HFFc6 (cell line): ENCODE data around the gene ST7. TPM values are rescaled to one million over a fixed set of nuclear protein-coding genes. Genes with fewer than 3 reads are reported as not detected.

Experiments
- DNase-seq: peaks from one replicate; pipeline ENCODE4 v3.0.0-alpha.2; 2018
- H3K27ac Mint-ChIP-seq: 2 replicates; pipeline ENCODE4 v1.8.0; 2020; ENCODE audit warnings: mild to moderate bottlenecking, mixed read lengths
- H3K27me3 Mint-ChIP-seq: 2 replicates; pipeline ENCODE4 v1.8.0; 2021; ENCODE audit warnings: mild to moderate bottlenecking, moderate library complexity, mixed read lengths; ENCODE audit not compliant: insufficient read depth
- H3K36me3 Mint-ChIP-seq: 2 replicates; pipeline ENCODE4 v1.8.0; 2021; ENCODE audit warnings: low read depth, mixed read lengths
- H3K4me1 Mint-ChIP-seq: 2 replicates; pipeline ENCODE4 v1.8.0; 2020; ENCODE audit warnings: low read depth, mixed read lengths
- H3K4me3 Mint-ChIP-seq: 2 replicates; pipeline ENCODE4 v1.8.0; 2020; ENCODE audit warnings: mild to moderate bottlenecking, moderate library complexity, mixed read lengths
- H3K9me3 Mint-ChIP-seq: 2 replicates; pipeline ENCODE4 v1.8.0; 2020; ENCODE audit warnings: mild to moderate bottlenecking, mixed read lengths
- total RNA-seq, 6 experiments: library from RNA; stranded (reverse); fragmentation: NEBNext Ultra II Directional; extraction: Animal tissue kit (Norgen Biotek cat#: 25700); gene quantifications; 2 replicates in 1 of 6; 3 replicates in 5 of 6; pipeline ENCODE4 v1.2.3, GENCODE V29; 2021
- TF ChIP-seq, protein P1 (sequence below): fragments of 200-600 bp; sonication (generic); IDR thresholded peaks from 2 replicates; pipeline ENCODE4 v1.5.0; 2021; ENCODE audit warnings: antibody characterized with exemption, mild to moderate bottlenecking

The ST7 gene
- total RNA-seq, 6 experiments from 2014 or later: 13.5 to 18.8 (median 16.8) TPM

DNA sequence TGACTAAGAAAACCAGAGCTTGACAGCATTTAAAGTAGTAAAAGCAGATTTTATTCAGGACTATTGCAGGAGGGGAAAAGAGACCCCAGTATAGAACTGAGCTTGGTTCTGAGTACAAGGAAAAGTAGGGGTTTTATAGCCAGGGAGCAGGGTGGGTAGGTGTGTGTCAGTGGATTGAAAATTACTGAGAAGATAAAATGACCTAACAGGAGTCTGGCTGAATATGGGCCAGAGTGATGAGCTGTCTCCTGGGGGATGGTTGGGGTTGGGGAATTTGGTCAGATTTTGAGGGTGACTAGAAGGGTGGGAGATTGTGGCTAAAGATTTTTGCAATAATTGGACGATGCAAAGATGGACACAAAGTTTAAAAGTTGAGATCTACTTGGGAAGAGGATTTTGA, 114.0 kb downstream of the ST7 start:
- TF ChIP-seq, protein P1, sequence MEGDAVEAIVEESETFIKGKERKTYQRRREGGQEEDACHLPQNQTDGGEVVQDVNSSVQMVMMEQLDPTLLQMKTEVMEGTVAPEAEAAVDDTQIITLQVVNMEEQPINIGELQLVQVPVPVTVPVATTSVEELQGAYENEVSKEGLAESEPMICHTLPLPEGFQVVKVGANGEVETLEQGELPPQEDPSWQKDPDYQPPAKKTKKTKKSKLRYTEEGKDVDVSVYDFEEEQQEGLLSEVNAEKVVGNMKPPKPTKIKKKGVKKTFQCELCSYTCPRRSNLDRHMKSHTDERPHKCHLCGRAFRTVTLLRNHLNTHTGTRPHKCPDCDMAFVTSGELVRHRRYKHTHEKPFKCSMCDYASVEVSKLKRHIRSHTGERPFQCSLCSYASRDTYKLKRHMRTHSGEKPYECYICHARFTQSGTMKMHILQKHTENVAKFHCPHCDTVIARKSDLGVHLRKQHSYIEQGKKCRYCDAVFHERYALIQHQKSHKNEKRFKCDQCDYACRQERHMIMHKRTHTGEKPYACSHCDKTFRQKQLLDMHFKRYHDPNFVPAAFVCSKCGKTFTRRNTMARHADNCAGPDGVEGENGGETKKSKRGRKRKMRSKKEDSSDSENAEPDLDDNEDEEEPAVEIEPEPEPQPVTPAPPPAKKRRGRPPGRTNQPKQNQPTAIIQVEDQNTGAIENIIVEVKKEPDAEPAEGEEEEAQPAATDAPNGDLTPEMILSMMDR: no peak
- Mint-ChIP-seq H3K27me3 (no peaks in the 10 kb centered on the region; the same call in 1 of the 2 replicates), H3K4me3 (no peak overlapping the region), H3K36me3 (no peaks in the 10 kb centered on the region), H3K4me1 (peaks cover 49% of the 10 kb centered on the region), H3K27ac (peak overlapping the region; percentile 7; the same call in 1 of the 2 replicates), H3K9me3 (no peaks in the 10 kb centered on the region)
- DNase-seq: no peak

DNA sequence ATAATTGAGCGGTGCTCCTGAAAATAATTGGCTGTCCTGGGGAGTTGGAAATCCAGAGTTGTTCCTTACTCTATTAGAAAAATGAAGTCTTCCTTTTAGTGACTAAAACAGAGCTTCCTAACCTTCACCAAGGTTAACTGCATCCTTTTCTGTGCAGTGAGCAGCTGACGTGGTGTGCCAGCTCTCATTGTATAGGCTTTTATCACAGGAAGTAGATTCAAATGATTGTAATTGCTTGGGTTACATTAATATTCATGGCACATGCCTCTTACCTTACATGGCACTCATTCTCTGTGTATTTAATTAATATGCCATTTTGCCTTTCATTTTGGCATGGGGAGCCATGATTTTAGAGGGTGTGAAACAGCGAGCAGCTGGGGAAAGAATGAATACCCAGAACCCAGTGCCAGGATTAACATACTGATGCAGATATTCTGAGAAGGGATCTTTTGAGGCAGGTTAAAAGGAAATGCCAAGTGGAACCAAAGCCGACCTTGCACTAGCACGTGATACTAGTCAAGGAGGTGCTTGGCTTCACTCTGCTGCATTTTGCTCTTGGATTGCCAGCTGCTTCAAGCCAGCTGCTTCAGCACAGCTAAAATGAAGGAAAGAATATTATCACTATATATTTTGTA, 115.3 kb downstream of the ST7 start:
- Mint-ChIP-seq H3K36me3 (no peaks in the 10 kb centered on the region), H3K27me3 (no peaks in the 10 kb centered on the region; the same call in 1 of the 2 replicates), H3K27ac (no peak overlapping the region), H3K4me3 (no peak overlapping the region), H3K4me1 (peaks cover 43% of the 10 kb centered on the region), H3K9me3 (no peaks in the 10 kb centered on the region)
- no peak for DNase-seq
- TF ChIP-seq, protein P1: no peak

DNA sequence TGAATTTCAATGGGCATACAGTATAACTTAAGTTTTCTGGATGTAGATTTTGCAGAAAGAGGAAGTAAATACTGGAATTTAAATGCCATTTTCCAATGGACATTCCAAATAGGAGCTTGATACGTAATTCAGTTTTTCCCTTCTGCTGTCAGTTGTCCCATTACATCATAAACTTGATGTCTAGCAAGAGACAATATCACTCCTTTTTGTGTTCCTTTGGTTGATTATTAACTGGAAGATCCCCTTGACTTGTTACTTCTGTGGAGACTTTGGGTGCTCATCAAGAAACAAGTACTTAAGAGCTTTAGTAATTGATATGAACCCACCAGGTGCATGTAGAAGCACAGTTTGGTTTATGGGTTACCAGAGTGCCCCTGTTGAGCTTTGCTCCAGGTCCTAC, 116.1 kb downstream of the ST7 start:
- no peaks in the 10 kb centered on the region; the same call in 1 of the 2 replicates for H3K27me3 Mint-ChIP-seq
- H3K36me3 Mint-ChIP-seq: no peaks in the 10 kb centered on the region
- TF ChIP-seq, protein P1: no peak
- no peaks in the 10 kb centered on the region for H3K9me3 Mint-ChIP-seq
- no peak overlapping the region for H3K4me3 Mint-ChIP-seq
- no peak overlapping the region for H3K27ac Mint-ChIP-seq
- DNase-seq: no peak
- H3K4me1 Mint-ChIP-seq: peaks cover 43% of the 10 kb centered on the region

DNA sequence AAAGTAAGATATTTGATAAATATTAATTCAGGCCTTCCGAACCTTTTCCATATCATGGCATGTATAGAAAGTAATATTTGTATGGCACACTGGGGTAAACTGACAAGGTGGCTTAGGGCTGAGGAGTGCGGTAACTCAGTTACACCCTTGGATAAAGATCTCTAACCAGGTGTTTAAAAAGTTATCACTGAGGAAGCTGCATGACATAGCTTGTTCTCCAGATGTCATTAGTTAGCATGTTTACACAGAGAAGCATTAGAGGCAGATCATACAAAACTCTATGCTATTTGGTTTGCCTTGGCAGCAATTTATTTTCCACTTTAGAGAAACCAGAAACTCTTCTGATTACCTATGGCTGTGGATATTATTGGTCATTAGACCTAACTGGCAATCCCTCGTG, 118.2 kb downstream of the ST7 start:
- no peaks in the 10 kb centered on the region; the same call in 1 of the 2 replicates for H3K27me3 Mint-ChIP-seq
- H3K27ac Mint-ChIP-seq: no peak overlapping the region

DNA sequence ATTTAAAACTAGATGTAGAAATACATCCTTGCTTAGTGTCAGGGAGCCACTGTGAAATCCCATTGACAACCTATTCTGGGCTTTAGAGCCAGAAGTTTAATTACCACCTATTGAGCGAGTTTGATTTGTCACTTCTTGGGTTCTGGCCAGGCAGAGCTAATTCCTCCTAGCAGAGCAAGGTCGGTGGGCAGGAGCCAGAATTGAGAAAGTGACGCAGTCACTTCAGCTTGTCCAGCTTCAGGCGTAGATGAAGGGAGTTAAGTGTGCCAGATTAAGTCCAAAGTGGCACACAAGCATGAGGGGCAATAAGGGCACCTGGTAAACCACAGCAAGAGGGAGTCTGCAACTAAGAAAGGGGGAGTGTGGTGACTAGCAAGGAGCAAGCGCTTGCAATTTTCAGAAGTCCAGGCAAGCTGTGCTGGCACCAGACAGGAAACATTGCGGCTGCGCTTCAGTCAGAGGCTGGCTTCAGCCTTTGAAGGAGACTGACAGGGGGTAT, 119.4 kb downstream of the ST7 start:
- Mint-ChIP-seq H3K27me3 (no peaks in the 10 kb centered on the region; the same call in 1 of the 2 replicates), H3K9me3 (no peaks in the 10 kb centered on the region), H3K27ac (no peak overlapping the region), H3K4me1 (peaks cover 25% of the 10 kb centered on the region), H3K36me3 (peaks cover 5% of the 10 kb centered on the region; the same call in 1 of the 2 replicates), H3K4me3 (no peak overlapping the region)
- TF ChIP-seq, protein P1: no peak
- DNase-seq: no peak

More for the DNA sequence above, 118.2 kb downstream of the ST7 start:
- peaks cover 34% of the 10 kb centered on the region for H3K4me1 Mint-ChIP-seq
- no peak for DNase-seq
- TF ChIP-seq, protein P1: no peak
- no peaks in the 10 kb centered on the region for H3K9me3 Mint-ChIP-seq
- H3K36me3 Mint-ChIP-seq: no peaks in the 10 kb centered on the region
- H3K4me3 Mint-ChIP-seq: no peak overlapping the region
